Ovary (tissue), 9 donors: ENCODE results near the gene INO80. TPM values are rescaled to one million over a fixed set of nuclear protein-coding genes. Genes with fewer than 3 reads are reported as not detected.

ENCODE experiments used
- DNase-seq, 5 donors: peaks; one replicate each; pipeline ENCODE4 v3.0.0-alpha.2; 2019 to 2020
- H3K27ac ChIP-seq, 2 donors: fragments of 200-600 bp; one replicate each; pipeline versions ENCODE4 v1.5.1 to v1.8.0; 2019 to 2022
- H3K27me3 ChIP-seq: fragments of 200-600 bp; one replicate; pipeline ENCODE4 v1.8.0; 2022
- H3K36me3 ChIP-seq: fragments of 200-600 bp; sonication (generic); one replicate; pipeline ENCODE4 v1.5.1; 2019
- H3K4me1 ChIP-seq: one replicate; pipeline ENCODE4 v1.8.1; 2013; ENCODE audit warnings: mild to moderate bottlenecking, moderate library complexity; ENCODE audit not compliant: insufficient read depth
- H3K4me3 ChIP-seq: fragments of 200-600 bp; sonication (generic); one replicate; pipeline ENCODE4 v1.5.1; 2017
- H3K9me3 ChIP-seq, 2 donors: fragments of 200-600 bp in 1 of 2; sonication (generic) in 1 of 2; one replicate each; pipeline versions ENCODE4 v1.5.1 to v1.8.1; 2013 to 2019; ENCODE audit warnings: mild to moderate bottlenecking in 1 of 2, moderate library complexity in 1 of 2
- CTCF ChIP-seq, 3 donors: fragments of 450-650 bp in 2 of 3; fragments of 200-600 bp in 1 of 3; IDR thresholded peaks; one replicate each; pipeline versions ENCODE4 v1.5.1 to v1.8.0; 2016 to 2022; ENCODE audit warnings: antibody characterized with exemption in 3 of 3, mild to moderate bottlenecking in 1 of 3
- EP300 ChIP-seq: sonication (generic); formaldehyde crosslinking; IDR thresholded peaks from one replicate; pipeline ENCODE4 v1.6.1; 2017; ENCODE audit warnings: antibody characterized with exemption
- POLR2A ChIP-seq: fragments of 450-650 bp; IDR thresholded peaks from one replicate; pipeline ENCODE4 v1.6.1; 2017; ENCODE audit warnings: antibody characterized with exemption, mild to moderate bottlenecking, moderate library complexity
- WGBS, 3 donors: extraction: QIAGEN DNeasy Blood & Tissue Kit in 1 of 3; methylation state at CpG; one replicate each; pipeline versions ENCODE4 v1.1.5 to v1.1.7; 2013 to 2017; 5-methylcytosine and 5-hydroxymethylcytosine counted together
- intact Hi-C, 4 donors: fragments of 100-400 bp; cut with DNase I; formaldehyde crosslinking; loops; one replicate each; pipeline versions ENCODE4 v1.11.0 to v1.15.1; 2022 to 2023
- polyA plus RNA-seq, 2 donors: library from polyadenylated mRNA; stranded (reverse); fragments of 200-250 nt in 1 of 2; fragments of 350-450 nt in 1 of 2; fragmentation: Illumina TruSeq in 1 of 2; extraction: RNeasy Lipid Tissue Mini Kit (QIAGEN cat#74804) in 1 of 2; gene quantifications; one replicate each; pipeline ENCODE4 v1.2.3, GENCODE V29; 2013 to 2014
- total RNA-seq, 7 donors: library from RNA; depleted of rRNA in 2 of 7; stranded (reverse); fragments of >200 nt in 2 of 7; fragmentation: NEBNext Ultra II Directional in 3 of 7; extraction: Animal tissue kit (Norgen Biotek cat#: 25700) in 3 of 7; gene quantifications; one replicate each; pipeline versions ENCODE4 v1.1.0 to v1.2.4, GENCODE V29; 2016 to 2023
- donor health status: DM: no; HTN: no; CAD: no; lungs with moderate emphysema.
- donor health status: DM: no; HTN: no; CAD: no.
- donor health status: Bipolar disorder and iron deficiency.
- donor health status: DM: yes; HTN: yes; CAD: no.
- donor health status: DM: no; HTN: no; CAD: no.
- donor health status: DM: yes; HTN: yes; CAD: no.

Gene INO80
- total and polyA plus RNA-seq, 9 donors = 12.0 to 36.0 (median 17.3) TPM

GRCh38 chr15:41010345-41010744, 105.7 kb downstream of the INO80 start:
- DNase-seq = no peak
- no peaks in the 10 kb centered on the region for H3K36me3 ChIP-seq
- no peak for TF ChIP-seq POLR2A
- TF ChIP-seq EP300 = no peak
- TF ChIP-seq CTCF (IDR thresholded peaks at IDR 0.05) = no peak

GRCh38 chr15:41006479-41006878, 109.6 kb downstream of the INO80 start:
- H3K4me1 ChIP-seq = no peaks in the 10 kb centered on the region
- no peaks in the 10 kb centered on the region for H3K27me3 ChIP-seq
- intact Hi-C loops = no loop called here
- no peak overlapping the region for H3K4me3 ChIP-seq
- no peaks in the 10 kb centered on the region for H3K36me3 ChIP-seq
- DNase-seq = no peak
- no peak overlapping the region for H3K27ac ChIP-seq
- TF ChIP-seq POLR2A = no peak
- TF ChIP-seq CTCF (IDR thresholded peaks at IDR 0.05) = no peak
- no peak for TF ChIP-seq EP300
- no peaks in the 10 kb centered on the region for H3K9me3 ChIP-seq
- WGBS, 3 donors = 83 to 85% (median 83%) methylated on average over 2 of the region's 2 CpGs

More at GRCh38 chr15:41010345-41010744, 105.7 kb downstream of the INO80 start:
- no peak overlapping the region for H3K27ac ChIP-seq
- intact Hi-C loops = loop anchor here in 1 of 4 donors (10.0 kb wide), 1 partner anchor 106 kb away; no protein-coding TSS in a partner anchor
- no peaks in the 10 kb centered on the region for H3K27me3 ChIP-seq
- no peaks in the 10 kb centered on the region for H3K4me1 ChIP-seq
- H3K9me3 ChIP-seq = no peaks in the 10 kb centered on the region
- H3K4me3 ChIP-seq = no peak overlapping the region

- WGBS, 3 donors = 87 to 95% (median 94%) methylated on average over 3 of the region's 3 CpGs
- H3K4me1 ChIP-seq = no peaks in the 10 kb centered on the region
- no peak overlapping the region for H3K27ac ChIP-seq
- intact Hi-C loops = no loop called here
- TF ChIP-seq POLR2A (no peak), CTCF (IDR thresholded peaks at IDR 0.05) (no peak), EP300 (no peak)
- no peaks in the 10 kb centered on the region for H3K9me3 ChIP-seq
- H3K36me3 ChIP-seq = no peaks in the 10 kb centered on the region
- no peaks in the 10 kb centered on the region for H3K27me3 ChIP-seq
- no peak for DNase-seq
- H3K4me3 ChIP-seq = no peak overlapping the region
Observed at GRCh38 chr15:41004490-41004889, 111.6 kb downstream of the INO80 start.

- 74 to 80% (median 79%) methylated on average over 5 of the region's 5 CpGs for WGBS, 3 donors
Observed at GRCh38 chr15:41001524-41002214, 114.4 kb downstream of the INO80 start.

More at GRCh38 chr15:41001524-41002214, 114.4 kb downstream of the INO80 start:
- no peak for DNase-seq
- Histone ChIP-seq H3K4me3 (no peak overlapping the region), H3K4me1 (no peaks in the 10 kb centered on the region), H3K27ac (no peak overlapping the region), H3K27me3 (no peaks in the 10 kb centered on the region), H3K36me3 (no peaks in the 10 kb centered on the region), H3K9me3 (no peaks in the 10 kb centered on the region)
- intact Hi-C loops = no loop called here
- no peak for TF ChIP-seq CTCF (IDR thresholded peaks at IDR 0.05)
- no peak for TF ChIP-seq POLR2A
- TF ChIP-seq EP300 = no peak
